ENCODE results near the gene WDR83.

DNA sequence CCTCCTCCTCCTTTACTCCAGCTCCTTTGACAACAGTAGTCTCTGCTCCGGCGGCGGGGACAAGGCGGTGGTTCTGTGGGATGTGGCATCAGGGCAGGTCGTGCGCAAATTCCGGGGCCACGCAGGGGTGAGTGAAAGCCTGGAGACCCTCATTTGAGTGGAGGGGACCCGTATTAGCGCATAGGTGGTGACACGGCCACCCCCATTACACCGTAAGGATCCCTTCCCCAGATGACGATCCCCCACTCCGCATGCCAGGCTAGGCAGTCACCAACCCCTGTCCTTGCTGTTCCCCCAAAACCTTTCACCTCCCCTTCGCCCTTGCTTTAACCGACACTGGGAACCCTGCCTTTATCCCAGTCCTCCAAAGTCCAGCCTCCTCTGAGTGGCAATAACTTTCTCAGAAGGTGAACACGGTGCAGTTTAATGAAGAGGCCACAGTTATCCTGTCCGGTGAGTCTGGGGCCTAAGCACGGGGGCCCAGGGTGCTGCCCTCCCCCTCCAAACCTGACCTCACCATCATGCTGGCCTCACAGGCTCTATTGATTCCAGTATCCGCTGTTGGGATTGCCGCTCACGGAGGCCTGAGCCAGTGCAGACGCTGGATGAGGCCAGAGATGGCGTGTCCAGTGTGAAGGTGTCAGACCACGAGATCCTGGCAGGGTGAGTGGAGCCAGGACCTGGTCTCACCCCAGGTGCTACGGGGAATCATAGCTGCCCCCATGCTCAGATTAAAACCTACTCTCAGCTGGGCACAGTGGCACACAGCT is 3.7 kb downstream of the WDR83 start:
- TF ChIP-seq POLR2A (IDR thresholded peaks at IDR 0.05; ENCODE audit: low read depth, low read length) (no peak), SMC3 (IDR thresholded peaks at IDR 0.05; ENCODE audit: low read depth, low read length) (no peak), MAFK (IDR thresholded peaks at IDR 0.05; ENCODE audit: low read depth, low read length) (no peak)
